Panc1 (cell line): ENCODE results near the gene CDRT15L2.
"Not testable (repeated sequence)": the region's sequence is repeated elsewhere in the genome, so short reads cannot be mapped to it uniquely, and the experiment has no call there.

Experiments used
- POLR2AphosphoS5 ChIP-seq: IDR thresholded peaks from 2 replicates; pipeline ENCODE4 v1.6.1; 2012; ENCODE audit warnings: mild to moderate bottlenecking, low read depth, low read length, moderate library complexity
- TF ChIP-seq, protein P1 (sequence below): fragments of 450-650 bp; IDR thresholded peaks from 2 replicates; pipeline ENCODE4 v1.5.1; 2017; ENCODE audit warnings: mild to moderate bottlenecking

DNA sequence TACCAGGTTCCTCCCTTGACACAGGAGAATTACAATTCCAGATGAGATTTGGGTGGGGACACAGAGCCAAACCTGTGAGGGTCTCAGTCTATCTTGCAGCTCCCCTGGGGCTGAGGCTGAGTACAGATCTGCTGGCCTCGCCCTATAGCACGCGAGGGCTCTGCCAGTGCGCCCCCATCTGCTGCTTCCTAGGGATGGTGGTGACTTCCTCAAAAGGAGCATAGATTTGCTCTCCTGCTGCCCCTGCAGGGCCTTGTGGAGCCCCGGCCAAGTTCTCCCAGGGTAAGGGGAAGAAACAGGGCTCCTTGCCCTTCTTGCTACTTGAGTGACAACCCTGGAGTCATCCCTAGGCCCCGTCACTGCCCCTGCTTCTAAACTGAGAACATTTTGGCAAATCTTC, 26.6 kb upstream of the CDRT15L2 start:
- TF ChIP-seq, protein P1, sequence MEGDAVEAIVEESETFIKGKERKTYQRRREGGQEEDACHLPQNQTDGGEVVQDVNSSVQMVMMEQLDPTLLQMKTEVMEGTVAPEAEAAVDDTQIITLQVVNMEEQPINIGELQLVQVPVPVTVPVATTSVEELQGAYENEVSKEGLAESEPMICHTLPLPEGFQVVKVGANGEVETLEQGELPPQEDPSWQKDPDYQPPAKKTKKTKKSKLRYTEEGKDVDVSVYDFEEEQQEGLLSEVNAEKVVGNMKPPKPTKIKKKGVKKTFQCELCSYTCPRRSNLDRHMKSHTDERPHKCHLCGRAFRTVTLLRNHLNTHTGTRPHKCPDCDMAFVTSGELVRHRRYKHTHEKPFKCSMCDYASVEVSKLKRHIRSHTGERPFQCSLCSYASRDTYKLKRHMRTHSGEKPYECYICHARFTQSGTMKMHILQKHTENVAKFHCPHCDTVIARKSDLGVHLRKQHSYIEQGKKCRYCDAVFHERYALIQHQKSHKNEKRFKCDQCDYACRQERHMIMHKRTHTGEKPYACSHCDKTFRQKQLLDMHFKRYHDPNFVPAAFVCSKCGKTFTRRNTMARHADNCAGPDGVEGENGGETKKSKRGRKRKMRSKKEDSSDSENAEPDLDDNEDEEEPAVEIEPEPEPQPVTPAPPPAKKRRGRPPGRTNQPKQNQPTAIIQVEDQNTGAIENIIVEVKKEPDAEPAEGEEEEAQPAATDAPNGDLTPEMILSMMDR: not testable (repeated sequence)
- not testable (repeated sequence) for TF ChIP-seq POLR2AphosphoS5
